NCI-H2171 treated with DMSO at 0.1 percent for 48 hours (cell line): Measurements from ENCODE around the gene MBD2.
"Not testable (repeated sequence)": the region's sequence is repeated elsewhere in the genome, so short reads cannot be mapped to it uniquely, and the experiment has no call there.

ENCODE experiments used
- DNase-seq: peaks from one replicate; lab custom pipeline; 2025; lab: John Stamatoyannopoulos, UW

MBD2 gene, protein sequence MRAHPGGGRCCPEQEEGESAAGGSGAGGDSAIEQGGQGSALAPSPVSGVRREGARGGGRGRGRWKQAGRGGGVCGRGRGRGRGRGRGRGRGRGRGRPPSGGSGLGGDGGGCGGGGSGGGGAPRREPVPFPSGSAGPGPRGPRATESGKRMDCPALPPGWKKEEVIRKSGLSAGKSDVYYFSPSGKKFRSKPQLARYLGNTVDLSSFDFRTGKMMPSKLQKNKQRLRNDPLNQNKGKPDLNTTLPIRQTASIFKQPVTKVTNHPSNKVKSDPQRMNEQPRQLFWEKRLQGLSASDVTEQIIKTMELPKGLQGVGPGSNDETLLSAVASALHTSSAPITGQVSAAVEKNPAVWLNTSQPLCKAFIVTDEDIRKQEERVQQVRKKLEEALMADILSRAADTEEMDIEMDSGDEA

GRCh38 chr18:54224379-54225014, at the start of gene MBD2:
MBD2 (minus strand) TSS chr18:54224669; CDS start chr18:54224559, 110 bp downstream.
- peak; percentile 93 for DNase-seq

GRCh38 chr18:54269893-54270844, 45.7 kb upstream of the MBD2 start:
- peak; percentile 65 for DNase-seq

DNA sequence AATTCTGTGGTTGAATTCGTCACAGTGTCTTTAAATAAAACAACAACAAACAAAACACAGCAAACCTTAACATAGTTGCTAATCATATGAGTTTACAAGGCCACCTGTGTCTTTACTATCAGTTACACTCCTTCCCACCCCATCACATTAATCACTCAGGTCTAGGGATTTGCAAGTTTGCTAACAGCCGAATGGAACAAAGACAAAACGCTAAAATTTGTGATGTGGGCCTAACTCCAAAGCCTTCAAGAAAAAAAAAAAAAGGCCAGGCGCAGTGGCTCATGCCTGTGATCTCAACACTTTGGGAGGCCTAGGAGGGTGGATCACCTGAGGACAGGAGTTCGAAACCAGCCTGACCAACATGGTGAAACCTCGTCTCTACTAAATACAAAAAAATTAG, 44.3 kb upstream of the MBD2 start:
- no peak for DNase-seq

DNA sequence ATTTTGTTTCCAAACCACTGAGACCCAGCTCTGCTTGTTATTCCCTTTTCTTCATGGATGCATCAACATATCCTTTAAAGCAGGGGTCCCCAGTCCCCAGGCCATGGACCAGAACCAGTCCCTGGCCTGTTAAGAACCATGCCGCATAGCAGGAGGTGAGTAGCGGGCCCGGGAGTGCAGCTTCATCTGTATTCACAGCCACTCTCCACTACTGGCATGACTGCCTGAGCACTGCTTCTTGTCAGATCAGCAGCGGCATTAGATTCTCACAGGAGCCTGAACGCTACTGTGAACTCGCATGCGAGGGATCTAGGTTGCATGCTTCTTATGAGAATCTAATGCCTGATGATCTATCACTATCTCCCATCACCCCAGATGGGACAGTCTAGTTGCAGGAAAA, 43.2 kb upstream of the MBD2 start:
- no peak for DNase-seq

DNA sequence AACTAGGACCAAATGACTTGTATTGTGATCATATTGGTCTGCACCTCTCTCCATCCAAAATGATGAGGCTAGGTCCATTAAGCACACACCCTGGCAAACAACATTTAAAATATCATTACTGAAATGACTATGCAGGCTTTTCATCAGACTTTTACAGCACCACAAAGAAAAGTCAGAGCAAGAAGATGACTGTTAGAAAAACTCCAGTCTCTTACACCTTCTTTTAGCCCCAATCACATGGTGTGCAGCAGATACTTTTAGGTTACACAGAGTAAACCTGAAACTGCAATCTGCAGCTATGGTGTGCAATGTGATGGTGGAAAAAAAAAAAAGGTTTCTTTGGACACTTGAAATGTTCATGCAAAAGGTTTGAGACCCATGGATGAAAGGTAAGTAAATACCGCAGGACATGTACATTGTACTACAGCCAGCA, 39.5 kb upstream of the MBD2 start:
- no peak for DNase-seq

GRCh38 chr18:54261894-54262293, 37.4 kb upstream of the MBD2 start:
- DNase-seq: no peak

DNA sequence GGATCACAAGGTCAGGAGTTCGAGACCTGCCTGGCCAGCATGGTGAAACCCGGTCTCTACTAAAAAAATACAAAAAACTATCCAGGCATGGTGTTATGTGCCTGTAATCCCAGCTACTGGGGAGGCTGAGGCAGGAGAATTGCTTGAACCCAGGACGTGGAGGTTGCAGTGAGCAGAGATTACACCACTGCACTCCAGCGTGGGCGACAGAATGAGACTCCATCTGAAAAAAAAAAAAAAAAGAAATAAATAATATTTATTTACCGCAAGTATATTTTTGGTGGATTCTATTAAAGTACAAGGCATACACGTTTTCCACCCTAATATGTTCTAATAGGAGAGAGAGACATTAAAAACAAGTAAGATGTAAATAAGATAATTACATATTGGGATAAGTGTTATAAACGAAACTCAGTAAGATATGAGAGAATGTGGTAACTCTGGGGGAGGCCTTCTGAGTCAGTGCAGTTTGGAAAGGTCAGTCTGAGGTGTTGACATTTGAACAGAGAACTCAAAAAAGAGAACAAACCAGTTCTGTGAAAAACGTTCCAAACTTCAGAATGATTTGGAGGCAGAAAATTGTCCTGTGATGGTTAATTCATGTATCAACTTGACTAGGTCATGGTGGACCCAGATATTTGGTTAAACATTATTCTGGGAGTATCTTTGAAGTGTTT, 36.1 kb upstream of the MBD2 start:
- no peak for DNase-seq

DNA sequence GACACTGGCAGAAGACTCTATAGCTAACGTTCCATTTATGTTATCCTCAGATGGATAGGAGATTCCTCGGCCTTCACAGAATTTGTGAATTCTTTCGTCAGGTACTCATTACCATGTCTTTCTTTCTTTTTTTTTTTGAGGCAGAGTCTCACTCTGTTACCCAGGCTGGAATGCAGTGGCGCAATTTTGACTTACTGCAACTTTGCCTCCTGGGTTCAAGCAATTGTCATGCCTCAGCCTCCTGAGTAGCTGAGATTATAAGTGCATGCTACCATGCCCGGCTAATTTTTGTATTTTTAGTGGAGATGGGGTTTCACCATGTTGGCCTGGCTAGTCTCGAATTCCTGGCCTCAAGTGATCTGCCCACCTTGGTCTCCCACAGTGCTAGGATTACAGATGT, 33.3 kb upstream of the MBD2 start:
- DNase-seq: not testable (repeated sequence)

GRCh38 chr18:54257015-54257414, 32.5 kb upstream of the MBD2 start:
- no peak for DNase-seq

DNA sequence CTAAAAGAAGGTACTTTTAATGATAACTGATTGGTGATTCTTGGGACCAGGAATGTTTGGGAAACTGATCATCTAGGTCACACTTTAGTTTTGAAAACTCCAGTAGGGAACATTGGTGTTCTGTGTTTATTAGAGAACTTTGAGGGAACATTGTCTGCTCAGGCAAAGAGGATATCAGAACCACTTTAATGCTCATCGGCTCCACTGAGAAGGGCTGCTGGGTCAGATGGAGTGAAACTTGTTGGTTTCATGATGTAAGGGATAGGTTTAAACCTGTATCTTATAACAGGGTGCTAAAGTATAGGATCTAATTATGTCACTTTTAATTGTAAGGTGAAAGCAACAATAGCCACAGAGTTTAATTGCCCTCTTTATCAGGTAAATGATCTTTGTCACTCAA, 30.7 kb upstream of the MBD2 start:
- peak; percentile 49 for DNase-seq

GRCh38 chr18:54254265-54254758, 29.8 kb upstream of the MBD2 start:
- peak; percentile 56 for DNase-seq

DNA sequence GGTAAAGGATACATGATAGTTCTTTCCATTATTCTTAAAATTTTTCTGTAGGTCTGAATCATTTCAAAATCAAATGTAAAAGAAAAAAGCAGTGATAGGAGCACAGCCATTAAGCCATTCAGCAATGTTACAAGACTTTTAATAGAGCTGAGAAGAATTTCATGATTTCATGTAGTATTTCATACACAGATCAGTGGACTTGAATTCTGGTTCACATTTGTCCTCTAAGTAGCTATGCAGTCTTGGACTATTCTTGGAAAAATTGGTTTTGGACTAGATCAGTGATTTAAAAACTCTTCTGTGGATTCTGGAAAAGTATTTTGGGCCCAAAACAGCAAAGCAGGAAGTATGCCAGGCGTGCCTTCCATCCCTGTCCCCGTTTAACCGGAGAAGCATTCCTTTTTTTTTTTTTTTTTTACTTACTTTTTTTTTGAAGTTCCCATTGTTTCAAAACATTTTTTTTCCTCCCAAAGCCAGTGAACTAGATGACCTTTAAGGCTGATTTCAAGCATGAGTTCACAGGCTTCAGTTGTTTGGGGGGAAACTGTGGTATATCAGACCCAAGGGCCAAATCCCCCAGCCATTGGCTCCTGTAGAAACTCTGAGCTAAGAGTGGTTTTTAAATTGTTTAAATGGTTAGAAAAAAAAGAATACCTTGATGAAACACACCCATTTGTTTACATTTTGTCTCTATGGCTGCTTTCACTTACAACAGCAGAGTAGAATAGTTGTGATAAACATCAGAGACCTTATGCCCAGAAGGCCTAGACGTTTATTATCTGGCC, 27.3 kb upstream of the MBD2 start:
- no peak for DNase-seq

- DNase-seq: no peak
Observed at GRCh38 chr18:54250846-54251261, 26.4 kb upstream of the MBD2 start.

- DNase-seq: peak; percentile 85
Observed at GRCh38 chr18:54247511-54248175, 23.2 kb upstream of the MBD2 start.

DNA sequence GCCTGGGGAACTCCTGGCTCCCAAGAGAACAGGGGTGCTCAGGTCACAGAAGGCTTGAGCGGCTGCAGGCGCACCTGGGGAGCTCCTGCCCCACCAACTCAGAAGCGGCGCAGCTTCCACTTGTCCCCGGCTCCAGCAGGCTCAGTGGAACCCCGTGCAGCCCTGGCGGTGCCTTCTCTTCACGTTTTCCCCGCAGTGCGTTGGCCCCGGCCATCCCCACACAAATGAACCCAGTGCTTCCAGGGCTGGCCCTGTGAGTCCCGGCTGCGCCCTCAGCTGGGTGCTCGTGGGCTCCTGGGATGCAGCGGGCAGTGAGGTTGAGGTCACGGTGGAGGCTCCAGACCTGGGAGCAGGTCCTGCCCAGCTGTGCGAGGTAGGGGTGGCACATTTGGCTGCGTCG, 17.9 kb upstream of the MBD2 start:
- DNase-seq: no peak

DNA sequence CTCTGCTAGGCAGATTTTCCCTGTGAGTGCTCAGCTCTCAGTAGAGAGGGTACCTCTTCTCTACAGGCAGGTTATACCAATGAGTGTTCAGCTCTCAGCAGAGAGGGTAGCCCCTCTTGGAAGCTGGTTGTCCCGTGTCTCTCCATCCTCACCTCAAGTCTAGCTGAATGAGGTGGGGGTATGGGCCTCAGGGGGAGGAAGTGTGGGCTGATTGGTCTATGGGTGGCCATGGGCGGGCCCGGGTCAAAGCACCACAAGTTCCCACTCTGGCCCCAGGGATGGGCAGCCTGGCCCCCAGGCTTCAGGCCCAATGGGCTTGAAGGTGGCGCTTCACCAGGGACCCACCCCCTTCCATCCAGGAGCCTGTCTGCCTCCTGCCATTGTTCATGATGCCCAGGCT, 17.0 kb upstream of the MBD2 start:
- no peak for DNase-seq

GRCh38 chr18:54240629-54241107, 16.2 kb upstream of the MBD2 start:
- no peak for DNase-seq

DNA sequence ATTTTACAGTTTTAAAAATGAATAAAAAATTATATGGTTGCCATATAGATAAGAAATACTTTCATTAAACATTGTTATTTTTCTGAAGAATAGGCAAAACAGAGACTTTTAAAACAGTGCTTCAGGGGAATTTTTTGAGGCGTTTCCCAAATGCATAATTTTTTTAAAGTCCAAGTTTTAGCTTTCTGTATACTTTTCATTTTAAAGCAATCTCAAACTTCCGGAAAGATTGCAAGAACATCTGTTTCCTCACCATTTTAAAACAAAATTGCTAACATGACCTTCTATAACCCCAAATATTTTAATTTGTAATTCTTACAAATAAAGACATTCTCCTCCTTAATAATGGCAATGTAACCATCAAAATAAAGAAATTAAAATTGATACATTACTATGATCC, 15.1 kb upstream of the MBD2 start:
- no peak for DNase-seq

DNA sequence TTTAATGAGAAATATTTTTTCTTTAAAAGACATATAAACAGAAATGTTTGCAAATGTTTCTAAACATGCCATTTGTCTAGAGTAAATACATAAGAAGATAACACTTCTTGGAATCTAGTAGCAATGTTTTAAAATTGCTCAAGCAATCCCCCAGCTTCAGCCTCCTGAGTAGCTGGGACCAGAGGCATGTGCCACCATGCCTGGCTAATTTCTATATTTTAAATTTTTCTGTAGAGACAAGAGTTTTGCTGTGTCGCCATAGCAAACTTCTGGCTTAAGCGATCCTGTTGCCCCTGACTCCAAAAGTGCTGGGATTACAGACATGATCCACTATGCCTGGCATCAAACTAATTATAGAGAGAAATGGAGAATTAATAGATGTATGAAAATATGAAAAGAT, 14.6 kb upstream of the MBD2 start:
- DNase-seq: no peak
